HG03025 (cell line): ENCODE results near the gene UBE2D1.
"Not testable (repeated sequence)": the region's sequence is repeated elsewhere in the genome, so short reads cannot be mapped to it uniquely, and the experiment has no call there.

Experiments used
- ATAC-seq: cut with Tn5 transposase; IDR thresholded peaks from one replicate; pipeline ENCODE4 v1.9.1; 2021; ENCODE audit warnings: mild to moderate bottlenecking, moderate library complexity; ENCODE audit not compliant: unreplicated experiment, low FRiP score

The UBE2D1 gene

DNA sequence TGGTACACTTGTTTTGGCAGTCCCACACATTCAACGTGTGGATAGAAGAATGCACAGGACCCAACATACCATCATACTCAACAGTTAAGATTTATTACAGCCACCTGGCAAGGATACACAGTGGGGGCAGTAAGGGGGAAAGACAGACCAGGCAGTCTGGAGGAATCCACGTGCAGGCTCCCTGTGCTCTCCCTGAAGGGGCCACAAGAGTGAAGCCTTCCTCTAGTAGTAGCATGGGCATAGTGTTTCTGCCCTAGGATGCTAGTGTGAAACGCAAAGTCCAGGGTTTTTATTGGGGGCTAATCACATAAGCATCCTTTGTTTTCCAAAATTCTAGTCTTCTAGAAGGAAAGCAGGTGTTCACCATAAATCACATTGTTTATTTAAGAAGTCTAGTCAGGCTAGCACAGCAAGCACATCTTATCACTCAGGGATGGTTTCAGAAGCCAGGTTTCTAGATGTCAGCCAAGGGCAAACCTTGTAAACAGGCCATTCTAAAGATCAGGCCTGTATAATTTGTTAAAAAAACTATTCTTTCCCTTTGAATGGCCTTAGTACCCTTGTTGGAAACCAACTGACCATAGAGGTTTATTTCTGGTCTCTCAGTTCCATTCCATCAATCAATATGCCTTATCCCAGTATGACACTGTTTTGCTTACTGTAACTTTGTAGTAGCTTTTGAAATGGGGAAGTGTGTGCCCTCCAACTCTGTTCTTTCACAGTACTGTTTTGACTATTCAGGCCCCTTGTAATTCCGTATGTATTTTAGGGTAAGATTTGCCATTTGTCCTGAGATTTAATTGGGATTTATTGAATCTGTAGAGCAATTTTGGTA, 38.0 kb downstream of the UBE2D1 start:
- peak; percentile 74 for ATAC-seq

- ATAC-seq: no peak
These were observed 38.6 kb downstream of the UBE2D1 start for GRCh38 chr10:58373442-58373827.

- no peak for ATAC-seq
These were observed 47.7 kb downstream of the UBE2D1 start for GRCh38 chr10:58382489-58382995.

DNA sequence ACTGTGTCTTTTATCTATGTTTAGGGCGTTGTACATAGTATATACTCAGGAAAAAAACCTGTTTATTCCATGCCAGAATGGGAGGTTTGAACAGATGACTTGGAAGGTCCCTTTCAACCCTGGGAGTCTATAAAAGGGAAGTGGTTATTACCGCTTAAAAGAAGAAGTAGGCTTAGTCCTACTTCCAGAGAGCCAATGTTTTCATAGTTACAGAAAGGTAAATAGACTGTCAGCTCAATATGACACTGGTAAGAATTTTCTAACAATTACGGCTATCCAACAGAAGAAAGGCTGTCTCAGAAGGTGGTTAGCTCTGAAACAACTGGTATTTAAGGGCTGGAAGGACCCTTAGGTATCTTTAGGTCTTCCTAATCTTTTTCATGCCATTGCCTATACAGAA, 49.3 kb downstream of the UBE2D1 start:
- ATAC-seq: peak; percentile 58

DNA sequence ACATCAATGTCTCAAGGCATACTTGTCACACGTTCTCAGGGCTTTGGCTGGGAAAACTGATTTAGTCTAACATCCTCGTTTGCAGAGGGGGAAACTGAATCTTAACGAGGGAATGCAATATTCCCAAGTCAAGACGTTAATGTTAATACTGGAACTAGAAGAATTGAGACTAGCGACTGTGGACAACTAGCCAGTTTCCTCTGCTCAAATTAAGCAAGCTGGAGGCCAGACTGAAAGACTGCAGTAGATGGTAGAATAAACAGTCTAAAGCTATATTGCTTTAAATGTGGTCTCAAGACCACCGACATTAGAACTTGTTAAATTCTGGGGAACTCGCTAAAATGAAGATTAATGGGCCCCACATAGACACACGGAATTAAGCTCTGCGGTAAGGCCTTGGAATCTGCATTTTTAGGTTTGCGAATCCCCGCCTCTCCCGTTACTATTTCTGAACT, 49.8 kb downstream of the UBE2D1 start:
- no peak for ATAC-seq

DNA sequence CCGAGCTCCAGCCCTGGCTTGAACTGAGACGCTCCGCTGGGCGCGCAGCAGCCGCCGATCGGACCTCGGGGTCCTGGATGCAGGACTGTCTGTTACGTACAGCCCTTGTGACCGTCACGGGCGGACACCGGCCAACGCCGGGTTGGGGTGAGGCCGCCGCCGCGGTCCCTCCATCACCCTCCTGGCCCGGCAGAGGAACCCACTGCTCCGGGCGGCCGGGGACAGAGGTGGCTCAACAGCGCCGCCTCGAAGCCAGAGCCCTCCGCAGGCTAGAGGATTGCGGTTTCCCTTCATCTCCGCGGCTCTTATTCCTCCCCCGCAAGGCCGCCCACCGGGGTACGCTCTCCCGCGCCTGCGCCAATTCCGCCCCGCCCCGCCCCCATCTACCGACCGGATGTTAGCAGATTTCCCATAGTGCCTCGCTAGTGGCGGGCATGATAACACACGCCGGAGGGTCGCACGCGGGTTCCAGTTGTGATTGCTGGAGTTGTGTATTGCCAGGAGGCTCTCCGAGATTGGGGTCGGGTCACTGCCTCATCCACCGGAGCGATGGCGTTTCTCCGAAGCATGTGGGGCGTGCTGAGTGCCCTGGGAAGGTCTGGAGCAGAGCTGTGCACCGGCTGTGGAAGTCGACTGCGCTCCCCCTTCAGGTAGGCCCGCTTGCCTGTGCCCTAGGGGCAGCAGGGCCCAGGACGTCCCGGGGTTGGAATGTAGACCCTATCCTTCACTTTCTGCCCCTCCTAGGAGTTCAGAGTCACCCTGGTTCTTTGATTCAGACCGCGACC, 50.4 kb downstream of the UBE2D1 start, which contains the start of gene TFAM:
TSS of gene TFAM (plus strand) at position 412 of the 785 bp plus-strand sequence. CDS start at position 550, 138 bp downstream.
- ATAC-seq: peak; percentile 94

DNA sequence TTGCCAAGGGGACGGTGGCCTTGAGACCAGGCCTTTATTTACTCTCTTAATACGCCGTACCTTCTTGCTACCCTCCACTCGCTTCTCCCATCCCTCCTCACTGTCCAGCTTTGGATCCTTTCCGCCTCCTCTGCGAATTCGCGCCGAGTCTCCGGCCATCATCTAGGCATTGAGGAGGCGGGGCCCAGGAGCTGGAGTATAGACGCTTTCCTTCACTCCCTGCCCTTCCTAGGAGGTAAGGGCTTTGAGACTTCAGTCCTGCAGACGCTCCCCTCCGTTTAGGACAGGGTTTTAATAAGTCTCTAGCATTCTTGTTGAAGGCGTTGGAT, 50.9 kb downstream of the UBE2D1 start:
- ATAC-seq: peak; percentile 6

- no peak for ATAC-seq
These were observed 54.2 kb downstream of the UBE2D1 start for GRCh38 chr10:58389024-58389423.

- ATAC-seq: no peak
These were observed 58.5 kb downstream of the UBE2D1 start for GRCh38 chr10:58393317-58393716.

- ATAC-seq: no peak
These were observed 59.7 kb downstream of the UBE2D1 start for GRCh38 chr10:58394471-58394870.

GRCh38 chr10:58396057-58396456, 61.3 kb downstream of the UBE2D1 start:
- ATAC-seq: no peak

DNA sequence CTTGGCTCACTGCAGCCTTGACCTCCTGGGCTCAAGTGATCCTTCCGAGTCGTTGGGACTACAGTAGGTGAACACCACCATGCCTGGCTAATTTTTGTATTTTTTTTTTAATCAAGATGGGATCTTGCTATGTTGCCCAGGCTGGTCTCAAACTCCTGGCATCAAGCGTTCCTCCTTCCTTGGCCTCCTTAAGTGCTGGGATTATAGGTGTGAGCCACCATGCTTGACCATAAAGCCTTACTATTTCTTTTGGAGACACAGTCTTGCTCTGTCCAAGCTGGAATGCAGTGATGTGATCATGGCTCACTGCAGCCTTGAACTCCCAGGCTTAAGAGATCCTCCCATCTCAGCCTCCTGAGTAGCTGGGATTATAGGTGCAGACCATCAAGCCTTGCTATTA, 63.0 kb downstream of the UBE2D1 start:
- ATAC-seq: no peak

GRCh38 chr10:58399410-58399809, 64.6 kb downstream of the UBE2D1 start:
- ATAC-seq: no peak

- no peak for ATAC-seq
These were observed 65.8 kb downstream of the UBE2D1 start for GRCh38 chr10:58400609-58401008.

DNA sequence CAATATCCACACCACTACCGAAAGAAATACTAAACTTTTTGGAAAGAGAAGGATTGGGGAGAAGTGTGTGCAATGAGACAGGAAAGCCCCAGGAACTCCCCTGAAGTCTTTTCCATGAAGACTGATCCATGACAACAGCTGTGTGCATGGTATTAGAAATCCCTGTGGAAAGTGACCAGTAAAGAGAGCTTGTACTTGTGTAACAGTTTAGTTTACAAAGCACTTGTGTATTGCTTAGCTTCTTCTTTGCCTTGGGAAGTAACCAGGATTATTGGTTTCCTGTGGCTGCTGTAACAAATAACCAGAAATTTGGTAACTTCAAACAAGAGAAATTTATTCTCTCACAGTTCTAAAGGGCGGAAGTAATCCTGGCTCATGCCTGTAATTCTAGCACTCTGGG, 69.2 kb downstream of the UBE2D1 start:
- no peak for ATAC-seq

GRCh38 chr10:58409956-58410610, 75.3 kb downstream of the UBE2D1 start:
- ATAC-seq: no peak

- no peak for ATAC-seq
These were observed 77.7 kb downstream of the UBE2D1 start for GRCh38 chr10:58412502-58412961.

DNA sequence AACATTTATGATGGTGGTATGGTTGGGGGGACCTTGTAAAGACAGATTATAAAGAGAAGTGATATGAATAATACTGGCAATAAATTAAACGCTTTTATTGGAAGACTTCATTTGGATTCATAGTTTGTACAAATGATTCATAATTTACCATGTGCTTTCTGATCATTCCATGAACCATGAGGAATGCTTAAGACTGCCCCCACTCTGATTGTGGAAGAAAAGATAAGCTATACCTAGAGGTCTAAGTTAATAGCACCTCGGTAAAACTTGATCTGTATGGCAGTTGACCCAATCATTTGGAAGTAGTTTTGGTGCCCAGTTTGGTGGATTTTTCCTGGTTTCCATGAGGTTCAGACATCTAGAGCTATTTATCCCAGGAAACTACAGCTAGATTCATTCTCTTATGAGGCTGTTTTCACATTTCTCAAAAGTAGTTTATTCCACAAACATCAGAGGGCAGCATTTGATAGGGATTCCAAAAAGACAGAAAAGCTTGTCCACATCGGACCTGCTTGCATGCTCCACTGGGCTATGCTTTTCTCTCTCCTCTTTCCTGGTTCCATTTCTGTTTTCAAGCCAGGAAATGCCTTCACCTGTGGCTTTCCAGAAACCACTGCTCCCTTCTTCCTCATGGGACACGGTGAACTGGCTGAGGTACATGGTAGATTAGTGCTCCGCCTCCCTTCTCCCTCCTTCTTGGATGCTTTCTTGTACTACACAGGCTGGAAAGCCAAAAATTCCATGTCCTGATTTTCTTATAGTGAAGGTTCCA, 79.7 kb downstream of the UBE2D1 start:
- no peak for ATAC-seq

DNA sequence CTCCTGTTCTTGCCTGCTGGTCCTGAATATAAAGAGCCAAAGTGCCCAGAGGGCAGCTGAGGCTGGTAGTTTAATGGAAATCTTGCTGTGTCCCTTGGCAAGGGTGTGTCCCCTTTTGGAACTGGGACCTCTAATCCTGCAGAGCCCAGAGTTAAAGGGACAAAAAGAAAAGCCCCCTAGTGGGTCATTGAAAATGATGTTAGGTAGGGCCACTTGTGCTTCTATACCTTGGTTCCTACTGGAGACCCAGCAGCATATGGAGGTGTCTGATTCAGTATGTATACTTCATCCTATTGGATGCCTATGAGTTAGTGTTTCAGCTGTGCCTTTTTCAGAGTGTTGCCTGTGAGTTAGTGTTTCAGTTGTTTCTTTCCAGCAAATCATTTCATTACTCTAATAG, 81.0 kb downstream of the UBE2D1 start:
- no peak for ATAC-seq

- not testable (repeated sequence) for ATAC-seq
These were observed 83.1 kb downstream of the UBE2D1 start for GRCh38 chr10:58417902-58418301.
